Amygdala (tissue), 56 donors: ENCODE data around the gene TMPRSS13.

Source experiments
- DNase-seq, 56 donors: peaks; one replicate each; lab custom pipeline; 2025; lab: John Stamatoyannopoulos, UW

TMPRSS13 gene

GRCh38 chr11:117860139-117860538 lies 69.1 kb downstream of the TMPRSS13 start:
- DNase-seq = no peak

DNA sequence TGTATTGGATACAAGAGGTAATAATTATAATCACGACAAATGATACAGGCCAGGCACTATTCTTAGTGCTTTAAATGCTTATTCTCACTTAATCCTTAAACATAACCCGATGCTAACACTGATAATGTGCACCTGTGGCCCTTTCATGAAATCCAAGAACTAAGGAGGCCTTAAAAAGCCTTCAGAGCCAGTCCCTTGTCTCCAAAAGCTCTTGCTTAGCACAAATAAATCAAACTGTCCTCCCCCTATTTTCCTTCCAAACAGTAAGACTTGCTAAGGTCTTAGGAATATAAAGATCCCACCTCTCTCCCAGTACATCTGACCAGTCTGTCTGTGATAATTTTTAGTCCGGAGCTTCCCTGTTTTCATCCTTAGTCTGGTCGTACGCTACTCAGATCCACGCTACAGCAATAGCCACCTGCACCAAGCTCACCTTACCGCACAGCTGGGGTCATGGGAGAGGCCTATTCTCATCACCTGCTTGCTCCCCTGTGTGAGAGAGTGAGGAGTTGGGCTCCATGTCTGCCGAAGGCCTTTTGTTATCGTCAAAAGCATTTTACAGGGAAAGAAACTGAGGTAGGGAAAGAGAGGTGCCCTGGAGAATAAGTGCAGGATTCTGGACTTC lies 69.6 kb downstream of the TMPRSS13 start:
- DNase-seq = no peak

DNA sequence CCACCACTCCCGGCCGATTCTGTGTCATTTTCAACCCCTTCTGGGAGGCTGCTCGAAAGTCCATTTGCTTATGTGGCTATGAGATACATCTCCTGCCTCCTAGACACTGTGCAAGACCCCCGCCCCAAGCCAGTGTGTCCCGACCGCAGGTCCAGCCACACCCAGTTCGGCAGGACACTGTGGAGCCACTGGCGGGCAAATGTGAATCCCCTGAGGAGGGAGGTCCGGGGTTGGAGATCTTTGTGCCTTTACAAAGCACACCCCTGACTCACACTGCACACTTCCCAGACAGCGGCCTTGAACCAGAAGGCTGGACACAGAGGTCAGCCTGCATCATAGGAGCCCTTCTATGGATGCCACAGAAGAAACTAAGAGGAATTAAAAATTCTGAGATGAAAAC lies 70.1 kb downstream of the TMPRSS13 start:
- DNase-seq = no peak

GRCh38 chr11:117857734-117858414 lies 71.3 kb downstream of the TMPRSS13 start:
- no peak for DNase-seq

DNA sequence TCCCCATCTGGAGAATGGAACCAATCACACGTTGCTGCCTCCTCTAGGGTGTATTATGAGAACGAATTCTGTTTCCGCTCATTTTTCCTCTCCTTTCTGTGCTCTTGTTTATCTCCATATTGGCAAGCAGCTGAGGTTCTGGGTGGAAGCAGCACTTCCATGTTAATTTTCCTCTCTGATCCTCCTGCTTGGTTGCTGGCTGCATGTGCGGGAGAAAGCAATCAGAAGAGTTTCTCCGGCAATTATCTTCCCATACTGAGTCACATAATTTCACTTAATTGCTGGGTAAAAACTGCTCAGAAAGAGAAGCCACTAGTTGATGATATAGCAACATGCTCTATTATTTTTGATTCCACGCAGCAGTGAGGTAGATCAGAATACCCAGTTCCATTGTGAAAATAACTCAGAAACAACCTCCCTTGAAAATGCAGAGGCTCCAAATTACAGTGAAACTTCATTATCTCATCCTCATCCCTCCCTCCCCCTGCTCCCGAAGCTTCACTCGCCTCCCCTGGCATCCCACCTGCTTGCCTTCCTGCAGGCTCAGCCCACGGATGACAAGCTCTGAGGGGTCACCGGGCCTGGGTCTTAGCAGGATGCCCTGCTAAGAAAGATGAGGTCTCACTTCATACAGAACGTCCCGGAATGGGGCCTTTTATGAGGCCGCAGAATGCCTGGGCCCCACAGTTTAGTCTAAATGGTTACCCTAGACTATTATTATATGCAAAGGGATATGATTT lies 73.1 kb downstream of the TMPRSS13 start:
- DNase-seq = no peak

DNA sequence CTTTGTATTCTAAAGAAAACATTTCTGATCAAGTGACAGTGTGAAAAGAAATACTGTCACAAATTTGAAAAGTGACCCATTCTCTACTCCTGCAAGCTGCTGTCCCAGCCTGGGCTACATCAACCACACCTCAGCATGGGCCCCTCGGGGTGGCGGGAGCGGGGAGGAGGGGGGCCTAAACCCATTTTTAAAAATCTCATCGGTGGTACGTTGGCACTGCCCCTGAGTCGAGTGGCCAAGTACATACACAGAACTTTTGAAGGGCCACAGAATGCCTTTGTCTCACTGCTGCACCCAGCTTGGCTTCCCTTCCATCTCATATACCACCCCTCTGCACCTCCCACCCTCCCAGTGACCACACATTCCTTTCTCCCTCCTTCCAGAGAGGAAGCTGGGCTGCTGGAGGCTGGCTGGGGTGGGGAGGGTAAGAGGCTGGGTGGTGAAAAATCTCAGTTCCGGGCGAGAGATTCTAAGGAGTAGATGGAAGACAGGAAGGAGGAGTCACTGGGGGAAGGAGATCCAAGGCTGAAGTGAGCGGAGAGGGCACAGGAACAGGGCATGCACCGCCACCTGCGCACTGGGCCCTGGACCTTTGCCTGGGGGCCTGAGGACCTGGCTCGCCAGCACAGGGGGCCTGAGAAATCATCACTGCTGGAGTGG lies 73.9 kb downstream of the TMPRSS13 start:
- no peak for DNase-seq

- DNase-seq = no peak
These were observed 76.9 kb downstream of the TMPRSS13 start for GRCh38 chr11:117852309-117852708.

DNA sequence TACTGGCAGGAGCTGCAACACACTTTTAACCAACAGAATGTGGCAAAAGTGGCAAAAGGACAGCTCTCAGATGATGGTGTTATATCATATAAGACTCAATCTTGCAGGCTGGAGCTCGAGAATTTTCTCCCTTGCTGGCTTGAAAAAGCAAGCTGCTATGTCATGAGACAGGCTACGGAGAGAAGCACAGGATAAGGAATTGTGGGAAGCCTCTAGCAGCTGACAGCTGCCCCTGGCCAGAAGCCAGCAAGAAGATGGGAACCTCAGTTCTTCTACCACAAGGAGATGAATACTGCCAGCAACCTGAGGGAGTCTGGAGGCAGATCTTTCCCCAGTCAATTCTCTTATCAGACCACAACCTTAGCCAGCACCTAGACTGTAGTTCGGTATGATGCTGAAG lies 77.3 kb downstream of the TMPRSS13 start:
- DNase-seq = peak in 9 of 56 donors; percentile 12 to 63 (median 21)

DNA sequence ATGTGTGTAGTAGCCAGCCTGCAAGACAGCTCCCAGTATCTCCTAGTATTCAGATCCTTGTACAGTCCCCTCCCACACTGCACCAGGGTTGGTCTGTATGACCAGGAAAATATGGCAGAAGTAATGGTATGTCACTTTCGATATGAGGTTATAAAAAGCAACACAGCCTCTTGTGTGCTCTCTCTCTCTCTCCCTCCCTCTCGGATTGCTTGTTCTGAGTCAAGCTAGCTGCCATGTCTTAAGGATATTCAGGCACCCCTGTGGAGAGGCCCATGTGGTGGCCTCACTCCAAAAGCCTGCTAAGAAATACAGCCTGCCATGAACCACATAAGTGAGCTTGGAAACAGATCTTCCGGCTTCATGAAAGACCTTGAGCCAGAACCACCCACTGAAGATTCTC lies 78.1 kb downstream of the TMPRSS13 start:
- no peak for DNase-seq
